GM19043 (cell line): ENCODE data around the gene DIP2C.
"Not testable (repeated sequence)": the region's sequence is repeated elsewhere in the genome, so short reads cannot be mapped to it uniquely, and the experiment has no call there.

Experiments
- ATAC-seq: cut with Tn5 transposase; IDR thresholded peaks from one replicate; pipeline ENCODE4 v1.9.1; 2021; ENCODE audit warnings: low read depth; ENCODE audit not compliant: unreplicated experiment

The DIP2C gene

DNA sequence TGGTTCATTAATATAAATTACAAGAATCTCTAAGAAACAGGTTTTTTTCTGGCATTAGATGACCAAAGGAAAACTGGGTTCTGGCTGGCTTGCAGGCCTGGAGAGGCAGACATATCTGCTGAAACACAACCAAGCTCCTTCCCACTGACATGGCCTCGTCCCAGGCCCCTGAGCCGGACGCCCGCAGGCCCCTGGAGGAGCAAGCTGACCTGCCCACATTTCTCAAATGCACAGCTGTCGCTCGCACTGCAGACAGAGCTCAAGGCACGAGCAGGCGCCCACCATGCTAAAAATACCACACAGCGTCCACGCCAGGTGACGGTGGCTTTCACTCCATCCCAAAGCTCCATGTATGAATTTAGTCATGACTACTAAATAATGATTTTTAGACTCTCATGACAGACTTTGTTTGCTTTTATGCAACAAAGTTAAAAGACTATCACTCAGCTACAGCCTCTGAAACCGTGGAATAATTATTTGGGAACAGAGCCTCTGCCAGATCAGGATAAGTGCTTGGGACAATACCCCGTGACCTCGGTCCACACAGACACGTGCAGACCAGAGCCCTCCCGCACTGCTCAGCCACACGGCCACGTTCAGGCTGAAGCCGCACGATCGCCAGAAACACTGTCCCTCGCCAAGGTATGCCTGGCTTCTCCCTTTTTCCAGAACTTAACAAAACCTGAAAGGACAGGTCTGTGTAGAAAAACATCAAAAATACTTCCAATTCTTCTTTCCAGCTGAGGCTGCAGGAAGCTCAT, 71.1 kb downstream of the DIP2C start:
- no peak for ATAC-seq

DNA sequence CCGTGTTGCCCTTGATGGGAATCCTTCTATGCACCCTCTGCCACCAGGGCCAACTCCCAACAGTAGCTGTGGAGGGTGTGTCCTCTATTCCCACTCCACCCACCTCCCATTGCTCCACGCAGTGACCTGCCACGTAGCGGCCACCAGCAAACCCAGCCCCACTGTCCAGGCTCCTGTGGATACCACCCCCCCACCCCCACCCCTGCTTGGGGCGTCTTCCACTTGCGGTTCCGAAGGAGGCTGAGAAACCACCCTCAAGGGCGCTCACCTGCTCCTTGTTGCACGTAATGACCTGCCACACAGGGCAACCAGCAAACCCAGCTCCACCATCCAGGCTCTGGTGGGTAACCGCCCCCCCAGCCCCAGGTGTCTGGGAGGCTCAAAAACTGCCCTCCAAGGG, 72.0 kb downstream of the DIP2C start:
- ATAC-seq: no peak

- no peak for ATAC-seq
These were observed 73.8 kb downstream of the DIP2C start for GRCh38 chr10:615583-616152.

DNA sequence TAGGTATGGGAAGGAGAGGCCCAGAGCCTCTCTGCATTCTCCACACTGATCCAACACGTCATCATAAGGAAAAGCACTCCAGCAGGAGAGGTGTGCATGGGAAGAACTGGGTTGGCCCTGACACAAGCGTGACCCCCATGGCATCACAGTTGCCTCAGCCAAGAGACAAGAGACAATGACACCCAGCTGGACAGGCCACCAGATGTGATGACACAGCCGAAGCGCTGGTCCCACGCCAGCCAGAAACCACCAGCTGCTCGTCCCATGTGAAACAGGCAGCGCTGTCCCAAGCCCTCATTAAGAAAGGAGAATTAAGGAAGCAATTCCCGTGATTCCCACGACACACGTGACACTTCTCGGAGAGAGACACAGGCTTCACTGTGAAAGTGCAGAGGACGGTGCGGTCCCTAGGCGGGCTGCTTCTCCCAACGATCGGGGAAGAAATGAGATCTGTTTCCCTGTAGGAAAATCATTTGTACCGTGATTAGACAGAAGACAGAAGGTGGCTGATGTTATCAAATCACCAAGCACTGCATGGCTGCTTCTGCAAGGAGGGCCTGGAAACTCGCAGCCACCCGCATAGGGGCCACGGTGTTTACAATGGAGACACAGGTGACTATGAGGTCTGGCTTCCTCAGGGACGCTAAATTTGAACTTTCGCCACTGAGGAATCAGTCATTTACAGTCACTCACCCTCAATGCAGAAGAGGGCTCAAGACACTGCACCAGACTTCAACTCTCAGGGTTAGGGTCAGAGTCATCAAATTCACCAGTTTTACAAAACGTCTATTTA, 74.5 kb downstream of the DIP2C start:
- no peak for ATAC-seq

- ATAC-seq: no peak
These were observed 75.2 kb downstream of the DIP2C start for GRCh38 chr10:614139-614711.

DNA sequence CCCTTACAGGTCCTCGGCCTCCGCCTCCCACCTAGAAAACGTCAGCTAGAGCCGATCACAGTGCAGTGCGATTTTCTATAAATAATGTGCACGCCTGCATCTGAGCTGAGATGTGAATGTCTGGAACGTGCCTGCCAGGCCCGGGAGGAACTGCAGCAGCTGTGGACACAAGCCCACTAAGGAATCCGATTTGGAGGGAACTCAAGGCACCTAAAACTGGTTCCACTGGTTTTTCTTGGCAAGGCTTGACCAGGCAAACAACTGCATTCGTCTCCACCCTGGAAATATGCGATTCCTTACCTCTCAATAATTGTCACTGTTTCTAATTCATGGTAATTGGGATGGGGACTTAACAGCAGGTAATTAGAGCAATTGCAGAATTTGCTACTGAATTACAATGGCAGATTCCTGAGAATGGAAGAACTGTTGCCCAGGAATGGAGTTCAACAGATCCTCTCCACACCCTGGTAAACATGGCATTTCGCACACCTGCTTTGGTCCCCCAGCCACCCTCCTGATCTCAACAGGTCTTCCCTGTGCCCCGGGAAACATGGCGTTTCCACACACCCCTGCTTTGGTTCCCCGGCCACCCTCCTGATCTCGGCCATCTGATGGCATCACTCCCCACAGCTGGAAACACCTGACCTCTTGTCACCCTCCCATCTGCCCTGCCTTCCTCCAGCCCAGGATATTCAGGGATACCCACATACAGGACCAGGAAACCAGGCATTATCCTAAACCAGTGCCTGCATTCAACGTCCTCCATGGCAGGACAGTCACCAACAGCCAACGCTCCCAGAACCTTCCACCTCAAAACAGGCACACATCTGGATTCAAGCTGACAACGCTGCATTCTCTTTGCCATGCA, 76.0 kb downstream of the DIP2C start:
- no peak for ATAC-seq

GRCh38 chr10:612696-613095, 76.8 kb downstream of the DIP2C start:
- no peak for ATAC-seq

DNA sequence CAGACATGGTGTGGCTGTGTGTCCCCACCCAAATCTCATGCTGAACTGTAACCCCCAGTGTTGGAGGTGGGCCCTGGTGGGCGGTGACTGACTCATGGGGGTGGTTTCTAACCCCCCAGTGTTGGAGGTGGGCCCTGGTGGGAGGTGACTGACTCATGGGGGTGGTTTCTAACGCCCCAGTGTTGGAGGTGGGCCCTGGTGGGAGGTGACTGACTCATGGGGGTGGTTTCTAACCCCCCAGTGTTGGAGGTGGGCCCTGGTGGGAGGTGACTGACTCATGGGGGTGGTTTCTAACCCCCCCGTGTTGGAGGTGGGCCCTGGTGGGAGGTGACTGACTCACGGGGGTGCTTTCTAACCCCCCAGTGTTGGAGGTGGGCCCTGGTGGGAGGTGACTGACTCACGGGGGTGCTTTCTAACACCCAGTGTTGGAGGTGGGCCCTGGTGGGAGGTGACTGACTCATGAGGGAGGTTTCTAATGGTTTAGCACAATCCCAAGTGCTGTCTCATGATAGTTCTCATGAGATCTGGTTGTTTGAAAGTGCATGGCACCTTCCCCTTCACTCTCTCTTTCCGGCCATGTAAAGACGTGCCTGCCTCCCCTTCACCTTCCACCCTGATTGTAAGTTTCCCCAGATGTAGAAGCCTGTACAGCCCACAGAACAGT, 78.7 kb downstream of the DIP2C start:
- not testable (repeated sequence) for ATAC-seq

DNA sequence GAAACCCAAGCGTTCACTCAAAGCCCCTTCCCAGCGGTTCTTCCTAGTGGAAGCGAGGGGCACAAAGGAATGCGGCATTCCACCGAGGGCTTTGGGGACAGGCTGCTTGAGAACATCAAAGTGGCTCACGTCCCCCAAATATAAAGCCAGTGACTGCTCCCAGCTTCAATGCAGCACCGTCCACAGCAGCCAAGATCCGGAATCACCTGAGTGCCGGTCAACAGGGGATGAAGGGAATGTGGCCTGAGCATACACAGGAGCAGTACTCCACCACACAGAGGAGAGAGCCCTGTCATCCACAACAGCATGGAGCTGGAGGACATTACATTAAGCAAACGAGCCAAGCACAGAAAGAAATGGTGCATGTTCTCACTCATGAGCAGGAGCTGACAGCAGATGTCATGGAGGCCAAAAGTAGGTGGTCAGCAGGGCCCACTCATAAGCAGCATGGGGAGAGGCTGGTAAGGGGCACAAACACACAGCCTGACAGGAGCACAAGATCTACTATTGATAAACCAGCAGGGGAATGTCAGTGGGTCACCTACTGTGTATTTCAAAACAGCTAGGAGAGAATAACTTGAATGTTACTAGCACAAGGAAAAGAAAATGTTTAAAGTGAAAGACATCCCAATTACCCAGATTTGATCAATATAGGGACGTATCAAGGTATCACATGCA, 79.5 kb downstream of the DIP2C start:
- no peak for ATAC-seq

DNA sequence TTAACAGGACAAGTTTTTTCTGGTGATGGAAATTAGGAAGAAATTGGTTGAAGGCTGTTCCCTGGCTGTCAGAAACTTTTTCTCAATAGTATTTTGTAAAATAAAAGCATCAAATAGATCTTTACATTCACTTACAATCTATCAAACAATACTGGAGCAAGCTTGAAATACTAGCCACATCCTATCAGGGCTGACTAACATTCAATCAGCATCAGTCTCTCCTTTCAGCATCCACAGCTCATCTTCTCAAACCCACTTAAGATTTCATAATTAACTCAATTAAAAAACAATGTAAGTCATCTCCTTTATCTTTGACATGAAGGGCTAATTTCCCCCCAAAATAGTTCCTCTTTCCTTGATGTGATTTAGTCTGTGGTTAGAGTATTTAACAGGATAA, 80.2 kb downstream of the DIP2C start:
- no peak for ATAC-seq

- ATAC-seq: no peak
These were observed 80.9 kb downstream of the DIP2C start for GRCh38 chr10:608331-609261.

DNA sequence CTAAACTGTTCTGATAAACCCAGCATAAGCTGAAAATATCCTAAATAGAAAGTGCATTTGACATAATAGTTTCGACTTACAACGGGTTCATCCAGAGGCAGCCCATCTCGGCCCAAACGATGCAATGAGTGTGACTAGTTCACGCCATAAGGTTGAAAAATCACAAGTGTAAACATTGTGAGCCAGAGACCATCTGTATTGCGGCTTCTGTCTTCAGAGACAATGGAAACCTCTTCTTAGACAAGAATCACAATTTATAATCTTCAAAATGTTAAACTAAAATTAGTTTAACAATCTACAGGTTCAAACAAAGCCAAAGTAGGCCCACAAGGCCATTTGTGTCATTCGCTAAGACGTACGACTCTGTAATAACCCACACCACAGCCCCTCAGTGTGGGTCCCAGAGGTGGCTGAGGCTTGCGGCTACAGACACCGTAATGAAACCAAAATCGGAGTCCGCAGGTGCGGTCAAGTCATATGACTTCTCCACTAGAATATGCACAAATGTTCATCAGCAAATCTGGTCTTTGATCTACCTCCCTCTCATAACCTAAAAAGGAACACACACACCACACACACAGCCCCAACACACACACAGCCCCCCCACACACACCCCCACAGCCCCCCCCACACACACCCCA, 81.8 kb downstream of the DIP2C start:
- no peak for ATAC-seq

DNA sequence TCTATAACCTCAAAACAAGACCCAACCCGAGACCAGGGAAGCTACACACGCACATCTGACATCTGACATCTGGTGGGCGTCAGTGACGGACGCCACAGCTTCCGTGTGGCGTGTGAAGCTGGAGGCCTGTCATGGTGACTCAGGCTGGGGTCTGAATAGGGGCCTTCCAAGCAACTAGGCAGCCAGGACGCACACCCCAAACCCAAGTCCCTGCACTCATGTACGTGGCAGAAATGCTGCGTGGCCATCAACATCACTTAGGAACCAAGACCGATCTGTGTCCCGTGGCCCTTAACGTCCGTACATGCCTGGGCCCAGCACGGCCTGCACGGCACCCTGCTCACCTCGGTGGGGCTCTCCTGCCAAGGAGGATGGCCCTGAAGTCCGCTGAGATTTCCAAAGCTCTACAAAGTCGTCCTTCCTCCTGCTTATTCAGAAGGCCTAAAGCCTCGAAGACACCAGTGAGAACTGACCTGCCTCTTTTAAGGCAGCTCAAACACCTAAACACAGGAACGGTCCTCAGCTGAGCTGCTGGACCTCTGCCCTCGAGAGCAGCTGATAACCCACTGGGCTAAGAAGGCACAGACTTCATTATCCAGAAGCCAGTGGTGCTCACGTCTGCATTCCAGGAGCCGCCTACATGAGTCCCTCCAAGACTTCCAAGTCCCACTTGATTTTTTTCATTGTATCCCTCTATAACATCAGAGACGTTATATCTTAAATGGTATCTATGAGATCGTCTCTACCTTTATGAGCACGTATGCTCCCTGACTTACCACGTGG, 82.5 kb downstream of the DIP2C start:
- no peak for ATAC-seq

GRCh38 chr10:605632-606325, 83.7 kb downstream of the DIP2C start:
- ATAC-seq: no peak

DNA sequence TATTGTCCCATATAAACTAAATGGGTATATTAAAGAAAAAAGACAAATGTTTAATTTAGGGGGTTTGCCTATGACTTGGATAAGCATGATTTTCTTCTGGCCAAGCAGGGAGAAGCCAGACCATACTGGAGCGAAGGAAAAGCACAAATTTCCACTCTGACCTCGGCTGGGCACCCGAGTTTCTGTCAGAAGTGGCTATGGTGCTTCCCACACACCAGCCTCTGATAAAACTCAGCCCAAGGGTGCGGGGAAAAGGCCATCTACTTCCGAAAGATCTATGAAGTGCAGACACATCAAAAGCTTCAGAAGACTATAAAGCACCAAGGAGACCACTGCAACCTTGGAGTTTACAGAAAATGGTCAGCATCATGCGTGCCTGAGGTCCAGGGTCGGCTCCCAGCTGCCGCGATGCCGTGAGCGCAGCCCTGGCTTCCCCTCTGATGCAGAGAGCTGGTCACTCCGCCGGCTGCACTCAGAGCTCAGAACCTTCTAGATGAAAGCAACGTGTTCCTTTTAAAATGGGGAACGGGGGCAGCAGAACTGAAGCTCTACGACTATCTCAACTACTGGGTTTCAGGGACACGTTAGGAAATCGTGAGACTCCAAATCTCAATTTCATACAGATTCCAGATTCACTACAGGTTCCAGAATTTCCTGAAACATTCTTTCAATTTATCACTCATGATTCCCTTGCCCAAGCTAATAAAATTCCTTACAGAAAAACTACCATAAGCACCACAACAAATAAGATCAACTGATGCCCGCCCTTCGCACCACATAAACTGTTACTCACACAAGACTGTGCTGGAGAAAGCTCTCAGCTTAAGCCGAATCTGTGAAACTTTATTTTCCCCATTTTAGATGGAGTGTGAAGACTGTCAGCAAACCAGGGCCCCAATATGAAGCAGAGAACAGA, 84.5 kb downstream of the DIP2C start:
- ATAC-seq: no peak
